Measurements from ENCODE around the gene TBX3. TPM values are rescaled to one million over a fixed set of nuclear protein-coding genes. Genes with fewer than 3 reads are reported as not detected.
"Not testable (repeated sequence)": the region's sequence is repeated elsewhere in the genome, so short reads cannot be mapped to it uniquely, and the experiment has no call there.

Gene TBX3
- total RNA-seq (2022) = 1.4 and 2.3 TPM in 2 replicates
- Bru-seq, nascent RNA = percentile 31 among the genes with signal in this experiment
- percentile 23 among the genes with signal in this experiment for BruChase-seq, experiment 1, labeled RNA remaining after a 6-hour chase
- BruChase-seq, experiment 2, labeled RNA remaining after a 2-hour chase = percentile 34 among the genes with signal in this experiment
- long read RNA-seq, full-length matches to known transcripts = 1 of 2 reads
- long read RNA-seq, partial matches to known transcripts = 0 of 2 reads
- long read RNA-seq, other reads (novel, unspliced or antisense) = 1 of 2 reads

DNA sequence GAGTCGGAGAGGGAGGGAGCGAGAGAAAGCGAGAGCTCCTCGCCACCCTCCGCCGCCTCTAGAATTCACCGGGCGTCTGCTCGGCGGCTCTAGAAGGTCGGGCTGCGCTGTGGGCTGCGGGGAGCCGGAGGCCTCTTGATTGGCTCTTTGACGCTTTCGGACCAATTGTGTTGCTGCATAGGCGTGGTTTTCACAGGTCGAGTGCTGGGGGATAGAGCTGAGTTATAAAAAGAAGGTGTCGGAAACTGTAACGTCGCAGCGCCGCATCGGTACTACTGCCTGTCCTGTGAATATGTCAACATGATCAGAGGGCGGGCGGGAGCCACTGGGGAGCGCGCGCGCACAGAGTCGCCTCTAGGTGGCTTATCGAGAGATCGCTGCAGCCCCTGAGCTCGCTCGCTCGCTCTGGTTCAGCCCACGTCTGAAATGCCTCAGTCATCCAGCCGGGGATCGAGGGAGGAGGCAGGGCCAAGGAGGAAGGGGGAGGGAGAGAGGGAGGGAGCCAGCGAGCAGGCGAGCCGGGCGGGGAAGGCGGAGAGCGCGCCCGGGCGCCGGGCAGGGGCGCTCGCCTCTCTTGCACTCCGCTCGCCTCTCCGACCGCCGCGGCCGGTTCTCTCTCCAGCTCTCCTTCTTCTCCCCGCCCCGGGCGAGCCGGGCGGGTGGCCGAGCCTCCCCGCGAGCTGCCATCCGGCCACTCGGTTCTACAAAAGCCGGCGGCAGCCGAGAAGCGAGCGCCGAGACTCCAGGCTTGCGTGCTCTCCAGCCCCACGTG, at the start of gene TBX3:
TSS of gene TBX3 (minus strand) at position 78 of the 772 bp plus-strand sequence. CDS start 975 bp downstream, outside the sequence.
- TF ChIP-seq, protein P1, sequence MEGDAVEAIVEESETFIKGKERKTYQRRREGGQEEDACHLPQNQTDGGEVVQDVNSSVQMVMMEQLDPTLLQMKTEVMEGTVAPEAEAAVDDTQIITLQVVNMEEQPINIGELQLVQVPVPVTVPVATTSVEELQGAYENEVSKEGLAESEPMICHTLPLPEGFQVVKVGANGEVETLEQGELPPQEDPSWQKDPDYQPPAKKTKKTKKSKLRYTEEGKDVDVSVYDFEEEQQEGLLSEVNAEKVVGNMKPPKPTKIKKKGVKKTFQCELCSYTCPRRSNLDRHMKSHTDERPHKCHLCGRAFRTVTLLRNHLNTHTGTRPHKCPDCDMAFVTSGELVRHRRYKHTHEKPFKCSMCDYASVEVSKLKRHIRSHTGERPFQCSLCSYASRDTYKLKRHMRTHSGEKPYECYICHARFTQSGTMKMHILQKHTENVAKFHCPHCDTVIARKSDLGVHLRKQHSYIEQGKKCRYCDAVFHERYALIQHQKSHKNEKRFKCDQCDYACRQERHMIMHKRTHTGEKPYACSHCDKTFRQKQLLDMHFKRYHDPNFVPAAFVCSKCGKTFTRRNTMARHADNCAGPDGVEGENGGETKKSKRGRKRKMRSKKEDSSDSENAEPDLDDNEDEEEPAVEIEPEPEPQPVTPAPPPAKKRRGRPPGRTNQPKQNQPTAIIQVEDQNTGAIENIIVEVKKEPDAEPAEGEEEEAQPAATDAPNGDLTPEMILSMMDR (IDR thresholded peaks at IDR 0.05; ENCODE audit: unreplicated experiment) = peak; percentile 54
- Mint-ChIP-seq H3K27me3 (ENCODE audit: unreplicated experiment) (peaks cover 68% of the 10 kb centered on the region), H3K4me3 (ENCODE audit: low read depth, unreplicated experiment) (peak within 1 kb of the TSS; percentile 73), H3K36me3 (ENCODE audit: insufficient read depth, unreplicated experiment) (peaks cover 21% of the 10 kb centered on the region), H3K27ac (ENCODE audit: unreplicated experiment) (peak within 1 kb of the TSS; percentile 75), H3K9me3 (ENCODE audit: low read depth, unreplicated experiment) (no peaks in the 10 kb centered on the region), H3K4me1 (ENCODE audit: low read depth, unreplicated experiment) (peaks cover 15% of the 10 kb centered on the region)
- intact Hi-C loops (cut with micrococcal nuclease; ENCODE audit: unreplicated experiment) = no loop called here
- no TSS peak for BruUV-seq (replicated peaks)
- CTCF ChIA-PET = interaction anchor here (0.6 to 1.3 kb wide), 6 partner anchors 16 to 1234 kb away, joined by 3 to 9 read pairs (median 4); partner anchors contain the start of gene RBM19
- peak; percentile 88 for DNase-seq

DNA sequence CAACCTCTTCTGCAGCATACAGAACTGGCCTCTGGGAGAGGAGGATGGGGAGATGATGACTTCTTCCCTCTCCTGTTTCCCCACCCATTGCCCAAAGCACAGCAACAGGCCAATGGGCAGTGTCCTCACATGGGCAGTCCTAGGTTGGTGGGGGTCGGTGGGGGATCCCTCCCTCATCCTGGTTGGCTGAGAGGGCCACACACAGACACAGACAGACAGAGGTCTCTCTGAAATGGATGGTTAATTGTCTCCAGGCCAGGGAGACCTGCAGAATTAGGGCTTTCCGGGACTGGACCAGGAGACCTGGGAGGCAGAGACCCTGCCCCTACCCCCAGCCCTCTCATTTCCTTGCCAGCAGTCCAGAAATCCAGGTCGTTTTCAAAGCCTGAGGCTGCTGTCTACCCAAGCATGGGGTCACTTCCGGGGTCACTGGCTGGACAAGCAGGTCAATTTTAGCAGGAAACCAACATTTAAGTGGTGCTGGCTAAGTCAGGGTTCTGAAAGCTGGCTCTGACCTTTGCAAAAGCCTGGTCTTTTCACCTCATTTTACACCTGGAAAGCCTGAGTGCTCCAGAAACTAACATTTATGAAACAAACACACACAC, 48.6 kb upstream of the TBX3 start:
- Mint-ChIP-seq H3K4me1 (ENCODE audit: low read depth, unreplicated experiment) (no peaks in the 10 kb centered on the region), H3K4me3 (ENCODE audit: low read depth, unreplicated experiment) (no peak overlapping the region), H3K27ac (ENCODE audit: unreplicated experiment) (no peak overlapping the region), H3K9me3 (ENCODE audit: low read depth, unreplicated experiment) (peaks cover 4% of the 10 kb centered on the region), H3K36me3 (ENCODE audit: insufficient read depth, unreplicated experiment) (no peaks in the 10 kb centered on the region), H3K27me3 (ENCODE audit: unreplicated experiment) (peaks cover 23% of the 10 kb centered on the region)
- CTCF ChIA-PET = no interaction called here
- no peak for DNase-seq
- TF ChIP-seq, protein P1 (IDR thresholded peaks at IDR 0.05; ENCODE audit: unreplicated experiment) = no peak
- BruUV-seq (replicated peaks) = no TSS peak
- intact Hi-C loops (cut with micrococcal nuclease; ENCODE audit: unreplicated experiment) = no loop called here

DNA sequence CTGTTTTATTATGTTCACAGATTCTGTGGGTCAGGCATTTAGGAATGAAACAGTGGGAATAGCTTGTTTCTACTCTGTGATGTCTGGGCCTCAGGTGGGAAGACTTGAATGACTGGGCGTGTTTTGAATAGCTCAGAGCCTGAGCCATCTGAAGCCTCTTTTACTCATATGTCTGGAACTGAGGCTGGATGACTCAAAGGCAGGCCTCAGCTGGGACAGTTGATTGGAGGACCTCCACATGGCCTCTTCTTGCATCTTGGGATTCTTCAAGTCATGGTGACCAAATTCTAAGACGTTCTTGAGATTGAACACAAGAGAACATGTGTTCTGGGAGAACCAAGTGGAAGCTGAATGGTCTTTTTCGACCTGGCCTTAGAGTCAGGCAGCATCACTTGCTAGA, 45.8 kb upstream of the TBX3 start:
- H3K4me1 Mint-ChIP-seq (ENCODE audit: low read depth, unreplicated experiment) = no peaks in the 10 kb centered on the region
- peaks cover 1% of the 10 kb centered on the region for H3K27me3 Mint-ChIP-seq (ENCODE audit: unreplicated experiment)
- H3K27ac Mint-ChIP-seq (ENCODE audit: unreplicated experiment) = no peak overlapping the region
- CTCF ChIA-PET = no interaction called here
- no TSS peak for BruUV-seq (replicated peaks)
- DNase-seq = no peak
- H3K9me3 Mint-ChIP-seq (ENCODE audit: low read depth, unreplicated experiment) = peaks cover 5% of the 10 kb centered on the region
- TF ChIP-seq, protein P1 (IDR thresholded peaks at IDR 0.05; ENCODE audit: unreplicated experiment) = no peak
- no peaks in the 10 kb centered on the region for H3K36me3 Mint-ChIP-seq (ENCODE audit: insufficient read depth, unreplicated experiment)
- intact Hi-C loops (cut with micrococcal nuclease; ENCODE audit: unreplicated experiment) = no loop called here
- no peak overlapping the region for H3K4me3 Mint-ChIP-seq (ENCODE audit: low read depth, unreplicated experiment)

DNA sequence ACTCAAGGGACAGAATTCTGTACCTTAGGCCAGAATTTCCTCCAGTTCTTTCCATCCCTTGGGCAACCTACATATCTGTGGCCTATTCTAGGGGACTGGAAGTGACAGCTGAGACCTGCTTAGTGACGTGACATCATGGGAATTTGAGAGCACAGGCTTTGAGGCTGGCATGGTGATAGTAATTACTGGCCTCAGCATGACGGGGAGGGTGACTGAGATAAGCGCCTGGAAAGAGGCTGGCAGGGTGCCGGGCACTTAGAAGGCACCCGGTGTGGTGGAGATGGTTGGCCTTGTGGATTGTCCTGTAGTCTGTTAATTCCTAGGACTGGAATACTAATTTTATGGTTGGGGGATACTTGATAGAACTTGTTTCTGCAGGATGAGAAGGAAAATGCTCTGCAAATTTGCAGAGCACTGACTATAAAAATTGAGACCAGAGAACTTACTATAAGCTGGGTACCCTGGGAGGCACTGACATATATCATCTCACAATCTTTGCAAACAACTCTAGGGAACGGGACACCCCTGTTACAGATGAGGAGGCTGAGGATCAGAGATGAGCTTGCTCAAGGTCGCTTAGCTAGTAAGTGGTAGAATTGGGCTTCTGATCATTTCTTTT, 42.2 kb upstream of the TBX3 start:
- TF ChIP-seq, protein P1 (IDR thresholded peaks at IDR 0.05; ENCODE audit: unreplicated experiment) = no peak
- no peak for DNase-seq
- H3K27ac Mint-ChIP-seq (ENCODE audit: unreplicated experiment) = no peak overlapping the region
- no peaks in the 10 kb centered on the region for H3K36me3 Mint-ChIP-seq (ENCODE audit: insufficient read depth, unreplicated experiment)
- intact Hi-C loops (cut with micrococcal nuclease; ENCODE audit: unreplicated experiment) = no loop called here
- no peak overlapping the region for H3K4me3 Mint-ChIP-seq (ENCODE audit: low read depth, unreplicated experiment)
- H3K4me1 Mint-ChIP-seq (ENCODE audit: low read depth, unreplicated experiment) = no peaks in the 10 kb centered on the region
- CTCF ChIA-PET = interaction anchor here (0.5 kb wide), 1 partner anchor 34 kb away, joined by 6 read pairs; no protein-coding TSS in a partner anchor
- peaks cover 8% of the 10 kb centered on the region for H3K9me3 Mint-ChIP-seq (ENCODE audit: low read depth, unreplicated experiment)
- BruUV-seq (replicated peaks) = no TSS peak
- no peaks in the 10 kb centered on the region for H3K27me3 Mint-ChIP-seq (ENCODE audit: unreplicated experiment)

DNA sequence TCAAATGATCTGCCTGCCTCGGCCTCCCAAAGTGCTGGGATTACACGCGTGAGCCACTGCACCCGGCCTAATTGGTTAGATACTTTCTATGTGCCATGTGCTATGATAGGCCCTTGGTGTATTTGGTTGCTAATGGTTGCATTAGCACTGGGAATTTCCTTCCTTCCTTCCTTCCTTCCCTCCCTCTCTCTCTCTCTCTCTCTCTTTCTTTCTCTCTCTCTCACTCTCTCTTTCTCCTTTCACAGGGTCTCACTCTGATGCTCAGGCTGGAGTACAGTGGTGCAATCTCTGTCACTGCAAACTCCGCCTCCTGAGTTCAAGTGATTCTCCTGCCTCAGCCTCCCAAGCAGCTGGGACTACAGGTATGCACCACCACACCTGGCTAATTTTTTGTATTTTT, 38.2 kb upstream of the TBX3 start:
- DNase-seq; H3K36me3 Mint-ChIP-seq (ENCODE audit: insufficient read depth, unreplicated experiment); H3K9me3 Mint-ChIP-seq (ENCODE audit: low read depth, unreplicated experiment); BruUV-seq (replicated peaks); H3K27me3 Mint-ChIP-seq (ENCODE audit: unreplicated experiment); H3K27ac Mint-ChIP-seq (ENCODE audit: unreplicated experiment); H3K4me3 Mint-ChIP-seq (ENCODE audit: low read depth, unreplicated experiment); H3K4me1 Mint-ChIP-seq (ENCODE audit: low read depth, unreplicated experiment); CTCF ChIA-PET; intact Hi-C loops (cut with micrococcal nuclease; ENCODE audit: unreplicated experiment): not testable (repeated sequence)

Data from Calu3 (cell line).